HEK293T (cell line): ENCODE data around the gene MUC12.
"Not testable (repeated sequence)": the region's sequence is repeated elsewhere in the genome, so short reads cannot be mapped to it uniquely, and the experiment has no call there.

Experiments
- CTCF ChIA-PET: fragments of 350-600 bp; formaldehyde crosslinking; extraction: SDS; loops from one replicate; lab custom pipeline; 2021; ENCODE audit warnings: antibody characterized with exemption, inconsistent platforms; lab: Yijun Ruan, JAX
- POLR2A ChIA-PET: fragments of 350-600 bp; formaldehyde crosslinking; extraction: SDS; loops from one replicate; lab custom pipeline; 2020; ENCODE audit warnings: antibody characterized with exemption, inconsistent platforms; lab: Yijun Ruan, JAX
- DNase-seq: peaks from one replicate; pipeline ENCODE4 v3.0.0; 2012; ENCODE audit warnings: mixed read lengths; ENCODE audit errors: extremely low spot score
- ARNT ChIP-seq: fragments of 450-650 bp; IDR thresholded peaks from 2 replicates; pipeline ENCODE4 v1.6.1; 2017; ENCODE audit warnings: mild to moderate bottlenecking
- BHLHE40 ChIP-seq: fragments of 450-650 bp; IDR thresholded peaks from 2 replicates; pipeline ENCODE4 v1.6.1; 2016; ENCODE audit warnings: mild to moderate bottlenecking, moderate library complexity, borderline replicate concordance
- ELF4 ChIP-seq: fragments of 450-650 bp; IDR thresholded peaks from 2 replicates; pipeline ENCODE4 v1.6.1; 2017; ENCODE audit warnings: antibody characterized with exemption
- FOXA1 ChIP-seq: fragments of 450-650 bp; IDR thresholded peaks from 2 replicates; pipeline ENCODE4 v1.6.1; 2016; ENCODE audit warnings: mild to moderate bottlenecking
- FOXK2 ChIP-seq: fragments of 450-650 bp; IDR thresholded peaks from 2 replicates; pipeline ENCODE4 v1.6.1; 2016; ENCODE audit warnings: mild to moderate bottlenecking
- FOXM1 ChIP-seq: fragments of 450-650 bp; IDR thresholded peaks from 2 replicates; pipeline ENCODE4 v1.6.1; 2017; ENCODE audit warnings: mild to moderate bottlenecking, borderline replicate concordance
- HDGF ChIP-seq: fragments of 450-650 bp; IDR thresholded peaks from 2 replicates; pipeline ENCODE4 v1.6.1; 2017; ENCODE audit warnings: antibody characterized with exemption, borderline replicate concordance
- L3MBTL2 ChIP-seq: fragments of 450-650 bp; conservative IDR thresholded peaks from 2 replicates; pipeline ENCODE4 v1.6.1; 2016; ENCODE audit warnings: mild to moderate bottlenecking
- LEF1 ChIP-seq: fragments of 450-650 bp; IDR thresholded peaks from 2 replicates; pipeline ENCODE4 v1.6.1; 2017; ENCODE audit warnings: mild to moderate bottlenecking, borderline replicate concordance
- NFRKB ChIP-seq: fragments of 450-650 bp; IDR thresholded peaks from 2 replicates; pipeline ENCODE4 v1.6.1; 2016; ENCODE audit warnings: mild to moderate bottlenecking, moderate library complexity
- SP1 ChIP-seq: fragments of 450-650 bp; IDR thresholded peaks from 2 replicates; pipeline ENCODE4 v1.6.1; 2017
- SUZ12 ChIP-seq: fragments of 450-650 bp; IDR thresholded peaks from 2 replicates; pipeline ENCODE4 v1.6.1; 2016; ENCODE audit warnings: mild to moderate bottlenecking
- TARDBP ChIP-seq: fragments of 450-650 bp; IDR thresholded peaks from 2 replicates; pipeline ENCODE4 v1.6.1; 2016
- ZNF384 ChIP-seq: fragments of 450-650 bp; IDR thresholded peaks from 2 replicates; pipeline ENCODE4 v1.6.1; 2016
- TF ChIP-seq, protein P1 (sequence below): fragments of 450-650 bp; IDR thresholded peaks from 2 replicates; pipeline ENCODE4 v1.6.1; 2016

The MUC12 gene

DNA sequence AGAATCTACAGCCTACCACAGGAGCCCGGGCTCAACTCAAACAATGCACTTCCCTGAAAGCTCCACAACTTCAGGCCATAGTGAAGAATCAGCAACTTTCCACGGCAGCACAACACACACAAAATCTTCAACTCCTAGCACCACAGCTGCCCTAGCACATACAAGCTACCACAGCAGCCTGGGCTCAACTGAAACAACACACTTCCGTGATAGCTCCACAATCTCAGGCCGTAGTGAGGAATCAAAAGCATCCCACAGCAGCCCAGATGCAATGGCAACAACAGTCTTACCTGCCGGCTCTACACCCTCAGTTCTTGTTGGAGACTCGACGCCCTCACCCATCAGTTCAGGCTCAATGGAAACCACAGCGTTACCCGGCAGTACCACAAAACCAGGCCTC is 22.3 kb downstream of the MUC12 start:
- ChIA-PET CTCF (no interaction called here), POLR2A (no interaction called here)
- no peak for TF ChIP-seq ELF4
- no peak for TF ChIP-seq L3MBTL2
- TF ChIP-seq HDGF, result no peak
- TF ChIP-seq FOXM1, result no peak
- DNase-seq, result no peak

DNA sequence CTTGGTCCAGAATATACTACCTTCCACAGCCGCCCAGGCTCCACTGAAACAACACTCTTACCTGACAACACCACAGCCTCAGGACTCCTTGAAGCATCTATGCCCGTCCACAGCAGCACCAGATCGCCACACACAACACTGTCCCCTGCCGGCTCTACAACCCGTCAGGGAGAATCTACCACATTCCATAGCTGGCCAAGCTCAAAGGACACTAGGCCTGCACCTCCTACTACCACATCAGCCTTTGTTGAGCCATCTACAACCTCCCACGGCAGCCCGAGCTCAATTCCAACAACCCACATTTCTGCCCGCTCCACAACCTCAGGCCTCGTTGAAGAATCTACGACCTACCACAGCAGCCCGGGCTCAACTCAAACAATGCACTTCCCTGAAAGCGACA is 22.9 kb downstream of the MUC12 start:
- POLR2A ChIA-PET, DNase-seq, CTCF ChIA-PET: not testable (repeated sequence)

DNA sequence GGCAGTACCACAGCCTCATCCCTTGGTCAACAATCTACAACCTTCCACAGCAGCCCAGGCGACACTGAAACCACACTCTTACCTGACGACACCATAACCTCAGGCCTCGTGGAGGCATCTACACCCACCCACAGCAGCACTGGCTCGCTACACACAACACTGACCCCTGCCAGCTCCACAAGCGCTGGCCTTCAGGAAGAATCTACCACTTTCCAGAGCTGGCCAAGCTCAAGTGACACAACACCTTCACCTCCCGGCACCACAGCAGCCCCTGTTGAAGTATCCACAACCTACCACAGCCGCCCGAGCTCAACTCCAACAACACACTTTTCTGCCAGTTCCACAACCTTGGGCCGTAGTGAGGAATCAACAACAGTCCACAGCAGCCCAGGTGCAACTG is 25.3 kb downstream of the MUC12 start:
- CTCF ChIA-PET, POLR2A ChIA-PET: not testable (repeated sequence)

DNA sequence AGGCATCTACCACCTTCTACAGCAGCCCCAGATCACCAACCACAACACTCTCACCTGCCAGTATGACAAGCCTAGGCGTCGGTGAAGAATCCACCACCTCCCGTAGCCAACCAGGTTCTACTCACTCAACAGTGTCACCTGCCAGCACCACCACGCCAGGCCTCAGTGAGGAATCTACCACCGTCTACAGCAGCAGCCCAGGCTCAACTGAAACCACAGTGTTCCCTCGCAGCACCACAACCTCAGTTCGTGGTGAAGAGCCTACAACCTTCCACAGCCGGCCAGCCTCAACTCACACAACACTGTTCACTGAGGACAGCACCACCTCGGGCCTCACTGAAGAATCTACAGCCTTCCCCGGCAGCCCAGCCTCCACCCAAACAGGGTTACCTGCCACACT is 29.2 kb downstream of the MUC12 start:
- DNase-seq, POLR2A ChIA-PET, CTCF ChIA-PET: not testable (repeated sequence)

More for the DNA sequence above, 25.3 kb downstream of the MUC12 start:
- not testable (repeated sequence) for DNase-seq

DNA sequence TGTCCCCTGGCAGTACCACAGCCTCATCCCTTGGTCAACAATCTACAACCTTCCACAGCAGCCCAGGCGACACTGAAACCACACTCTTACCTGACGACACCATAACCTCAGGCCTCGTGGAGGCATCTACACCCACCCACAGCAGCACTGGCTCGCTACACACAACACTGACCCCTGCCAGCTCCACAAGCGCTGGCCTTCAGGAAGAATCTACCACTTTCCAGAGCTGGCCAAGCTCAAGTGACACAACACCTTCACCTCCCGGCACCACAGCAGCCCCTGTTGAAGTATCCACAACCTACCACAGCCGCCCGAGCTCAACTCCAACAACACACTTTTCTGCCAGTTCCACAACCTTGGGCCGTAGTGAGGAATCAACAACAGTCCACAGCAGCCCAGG is 30.0 kb downstream of the MUC12 start:
- CTCF ChIA-PET, POLR2A ChIA-PET, DNase-seq: not testable (repeated sequence)

DNA sequence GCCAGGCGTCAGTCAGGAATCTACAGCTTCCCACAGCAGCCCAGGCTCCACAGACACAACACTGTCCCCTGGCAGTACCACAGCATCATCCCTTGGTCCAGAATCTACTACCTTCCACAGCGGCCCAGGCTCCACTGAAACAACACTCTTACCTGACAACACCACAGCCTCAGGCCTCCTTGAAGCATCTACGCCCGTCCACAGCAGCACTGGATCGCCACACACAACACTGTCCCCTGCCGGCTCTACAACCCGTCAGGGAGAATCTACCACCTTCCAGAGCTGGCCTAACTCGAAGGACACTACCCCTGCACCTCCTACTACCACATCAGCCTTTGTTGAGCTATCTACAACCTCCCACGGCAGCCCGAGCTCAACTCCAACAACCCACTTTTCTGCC is 30.7 kb downstream of the MUC12 start:
- DNase-seq, CTCF ChIA-PET, POLR2A ChIA-PET: not testable (repeated sequence)

DNA sequence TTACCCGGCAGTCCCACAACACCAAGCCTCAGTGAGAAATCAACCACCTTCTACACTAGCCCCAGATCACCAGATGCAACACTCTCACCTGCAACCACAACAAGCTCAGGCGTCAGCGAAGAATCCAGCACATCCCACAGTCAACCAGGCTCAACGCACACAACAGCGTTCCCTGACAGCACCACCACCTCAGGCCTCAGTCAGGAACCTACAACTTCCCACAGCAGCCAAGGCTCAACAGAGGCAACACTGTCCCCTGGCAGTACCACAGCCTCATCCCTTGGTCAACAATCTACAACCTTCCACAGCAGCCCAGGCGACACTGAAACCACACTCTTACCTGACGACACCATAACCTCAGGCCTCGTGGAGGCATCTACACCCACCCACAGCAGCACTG is 33.0 kb downstream of the MUC12 start:
- CTCF ChIA-PET, DNase-seq, POLR2A ChIA-PET: not testable (repeated sequence)

DNA sequence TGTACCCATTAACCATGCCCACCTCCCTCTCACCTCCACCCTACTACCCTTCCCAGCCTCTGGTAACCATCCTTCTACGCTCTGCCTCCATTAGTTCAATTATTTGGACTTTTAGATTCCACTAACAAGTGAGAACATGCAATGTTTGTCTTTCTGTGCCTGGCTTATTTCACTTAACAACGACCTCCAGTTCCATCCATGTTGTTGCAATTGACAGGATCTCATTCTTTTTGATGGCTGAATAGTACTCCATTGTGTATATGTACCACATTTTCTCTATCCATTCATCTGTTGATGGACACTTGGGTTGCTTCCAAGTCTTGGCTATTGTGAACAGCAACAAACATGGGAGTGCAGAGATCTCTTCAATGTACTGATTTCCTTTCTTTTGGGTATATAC is 38.0 kb downstream of the MUC12 start:
- DNase-seq, POLR2A ChIA-PET, CTCF ChIA-PET: not testable (repeated sequence)

DNA sequence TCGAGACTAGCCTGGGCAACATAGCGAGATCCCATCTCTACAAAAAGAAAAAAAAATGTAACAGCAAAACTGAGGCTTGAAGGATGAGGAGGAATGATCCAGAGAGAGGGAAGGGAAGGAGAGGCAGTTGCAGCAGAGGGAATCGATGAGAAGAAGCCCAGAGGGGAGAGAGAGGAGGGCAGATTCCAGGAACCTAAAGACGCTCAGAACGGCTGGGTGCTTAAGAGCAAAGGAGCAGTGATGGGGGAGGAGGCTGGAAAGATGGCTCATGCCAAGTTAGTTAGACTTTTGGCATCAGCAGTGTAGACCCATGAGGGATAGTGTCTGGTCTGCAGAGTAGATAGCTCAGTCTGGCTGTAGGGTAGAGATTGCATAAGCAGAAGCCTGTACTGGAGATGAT is 40.3 kb downstream of the MUC12 start:
- ChIA-PET POLR2A (no interaction called here), CTCF (no interaction called here)
- TF ChIP-seq ZNF384 (no peak), TARDBP (no peak), NFRKB (no peak), SP1 (no peak), FOXK2 (no peak), BHLHE40 (no peak), L3MBTL2 (no peak), FOXM1 (no peak), SUZ12 (no peak), LEF1 (no peak), HDGF (no peak)

DNA sequence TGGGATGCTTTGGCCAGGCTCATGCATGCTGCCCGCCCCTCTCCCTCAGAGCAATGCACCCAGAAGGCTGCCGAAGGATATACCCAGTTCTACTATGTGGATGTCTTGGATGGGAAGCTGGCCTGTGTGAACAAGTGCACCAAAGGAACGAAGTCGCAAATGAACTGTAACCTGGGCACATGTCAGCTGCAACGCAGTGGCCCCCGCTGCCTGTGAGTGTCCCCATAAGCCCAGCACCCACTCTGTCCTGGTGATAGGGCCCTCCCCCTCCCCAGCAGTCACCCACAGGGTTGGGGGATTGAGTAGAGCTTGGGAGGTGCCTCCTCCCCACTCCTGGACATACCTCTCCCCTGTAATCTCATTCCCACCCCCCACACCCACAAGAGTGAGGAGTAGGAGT is 43.6 kb downstream of the MUC12 start:
- CTCF ChIA-PET, result no interaction called here
- no peak for DNase-seq
- POLR2A ChIA-PET, result no interaction called here

More for the DNA sequence above, 40.3 kb downstream of the MUC12 start:
- DNase-seq, result no peak

More for the DNA sequence above, 43.6 kb downstream of the MUC12 start:
- TF ChIP-seq FOXA1, result no peak
- TF ChIP-seq ELF4, result no peak
- no peak for TF ChIP-seq LEF1
- TF ChIP-seq SP1, result no peak
- no peak for TF ChIP-seq HDGF
- TF ChIP-seq BHLHE40, result no peak
- TF ChIP-seq, protein P1, sequence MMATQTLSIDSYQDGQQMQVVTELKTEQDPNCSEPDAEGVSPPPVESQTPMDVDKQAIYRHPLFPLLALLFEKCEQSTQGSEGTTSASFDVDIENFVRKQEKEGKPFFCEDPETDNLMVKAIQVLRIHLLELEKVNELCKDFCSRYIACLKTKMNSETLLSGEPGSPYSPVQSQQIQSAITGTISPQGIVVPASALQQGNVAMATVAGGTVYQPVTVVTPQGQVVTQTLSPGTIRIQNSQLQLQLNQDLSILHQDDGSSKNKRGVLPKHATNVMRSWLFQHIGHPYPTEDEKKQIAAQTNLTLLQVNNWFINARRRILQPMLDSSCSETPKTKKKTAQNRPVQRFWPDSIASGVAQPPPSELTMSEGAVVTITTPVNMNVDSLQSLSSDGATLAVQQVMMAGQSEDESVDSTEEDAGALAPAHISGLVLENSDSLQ, result no peak
- TF ChIP-seq NFRKB, result no peak
- TF ChIP-seq TARDBP, result no peak
- no peak for TF ChIP-seq FOXM1
- no peak for TF ChIP-seq SUZ12
- TF ChIP-seq L3MBTL2, result no peak
- no peak for TF ChIP-seq ARNT
